WTC11 (cell line): ENCODE results near the gene DAB2. TPM values are rescaled to one million over a fixed set of nuclear protein-coding genes. Genes with fewer than 3 reads are reported as not detected.

ENCODE experiments used
- ATAC-seq: fragments of 200-7000 bp; cut with Tn5 transposase; 2 replicates; pipeline ENCODE4 v1.10.0; 2021; ENCODE audit warnings: mild to moderate bottlenecking, moderate library complexity
- CTCF ChIA-PET: fragments of 300-600 bp; sonication (Branson Sonifier 250); formaldehyde crosslinking; loops from one replicate; lab custom pipeline; 2021; ENCODE audit warnings: antibody characterized with exemption; lab: Charles Lee
- POLR2A ChIA-PET: fragments of 350-600 bp; sonication (Branson Sonifier 250); formaldehyde crosslinking; loops from one replicate; lab custom pipeline; 2021; ENCODE audit warnings: antibody characterized with exemption; lab: Charles Lee
- DNase-seq: peaks from one replicate; pipeline ENCODE4 v3.0.0; 2021; ENCODE audit warnings: low spot score
- H3K27ac Mint-ChIP-seq: 2 replicates; pipeline ENCODE4 v1.8.0; 2021; ENCODE audit warnings: mixed read lengths
- H3K27me3 Mint-ChIP-seq: 2 replicates; pipeline ENCODE4 v1.8.0; 2021; ENCODE audit warnings: low read depth, mild to moderate bottlenecking, moderate library complexity, mixed read lengths
- H3K36me3 Mint-ChIP-seq: 2 replicates; pipeline ENCODE4 v1.8.0; 2021; ENCODE audit warnings: mixed read lengths
- H3K4me1 Mint-ChIP-seq: 2 replicates; pipeline ENCODE4 v1.8.0; 2022; ENCODE audit warnings: mixed read lengths
- H3K4me3 Mint-ChIP-seq: 2 replicates; pipeline ENCODE4 v1.8.0; 2021; ENCODE audit warnings: mild to moderate bottlenecking, moderate library complexity, mixed read lengths
- H3K9me3 Mint-ChIP-seq: 2 replicates; pipeline ENCODE4 v1.8.0; 2021; ENCODE audit warnings: mixed read lengths
- CBFB ChIP-seq: sonication (generic); formaldehyde crosslinking; IDR thresholded peaks from 2 replicates; pipeline ENCODE4 v1.8.1; 2022; ENCODE audit warnings: mild to moderate bottlenecking, low read depth, missing genetic modification reagents
- CREM ChIP-seq: sonication (generic); formaldehyde crosslinking; IDR thresholded peaks from 2 replicates; pipeline ENCODE4 v1.8.1; 2022; ENCODE audit warnings: mild to moderate bottlenecking, missing genetic modification reagents, moderate library complexity
- FOXJ3 ChIP-seq: sonication (generic); formaldehyde crosslinking; IDR thresholded peaks from 2 replicates; pipeline ENCODE4 v1.9.0; 2021; ENCODE audit warnings: missing genetic modification reagents, mild to moderate bottlenecking, borderline replicate concordance
- FOXK1 ChIP-seq: sonication (generic); formaldehyde crosslinking; IDR thresholded peaks from 2 replicates; pipeline ENCODE4 v1.8.0; 2022; ENCODE audit warnings: mild to moderate bottlenecking, moderate library complexity, missing genetic modification reagents
- FOXP1 ChIP-seq: sonication (generic); formaldehyde crosslinking; IDR thresholded peaks from 2 replicates; pipeline ENCODE4 v1.8.0; 2022; ENCODE audit warnings: missing genetic modification reagents, mild to moderate bottlenecking, moderate library complexity, borderline replicate concordance
- GTF2I ChIP-seq: fragments of 250-450 bp; sonication (Bioruptor Pico); conservative IDR thresholded peaks from 2 replicates; pipeline ENCODE4 v1.4.0; 2021; ENCODE audit warnings: mild to moderate bottlenecking
- JUN ChIP-seq: sonication (generic); formaldehyde crosslinking; IDR thresholded peaks from 2 replicates; pipeline ENCODE4 v1.8.0; 2023; ENCODE audit warnings: mild to moderate bottlenecking, missing genetic modification reagents
- KAT7 ChIP-seq: sonication (generic); formaldehyde crosslinking; IDR thresholded peaks from 2 replicates; pipeline ENCODE4 v1.8.1; 2023; ENCODE audit warnings: missing genetic modification reagents, mild to moderate bottlenecking, borderline replicate concordance
- NR1H2 ChIP-seq: sonication (generic); formaldehyde crosslinking; IDR thresholded peaks from 2 replicates; pipeline ENCODE4 v1.9.0; 2021; ENCODE audit warnings: mild to moderate bottlenecking, moderate library complexity, missing genetic modification reagents
- SMAD3 ChIP-seq: sonication (generic); formaldehyde crosslinking; IDR thresholded peaks from 2 replicates; pipeline ENCODE4 v1.8.0; 2022; ENCODE audit warnings: missing genetic modification reagents, mild to moderate bottlenecking, borderline replicate concordance
- SP1 ChIP-seq: sonication (generic); formaldehyde crosslinking; conservative IDR thresholded peaks from 2 replicates; pipeline ENCODE4 v1.8.1; 2022; ENCODE audit warnings: missing genetic modification reagents
- TEAD1 ChIP-seq: sonication (generic); formaldehyde crosslinking; IDR thresholded peaks from 2 replicates; pipeline ENCODE4 v1.8.0; 2022; ENCODE audit warnings: mild to moderate bottlenecking, missing genetic modification reagents
- TP53 ChIP-seq: sonication (generic); formaldehyde crosslinking; IDR thresholded peaks from 2 replicates; pipeline ENCODE4 v1.8.1; 2023; ENCODE audit warnings: mild to moderate bottlenecking, missing genetic modification reagents
- ZNF396 ChIP-seq: fragments of 250-450 bp; sonication (Bioruptor Pico); IDR thresholded peaks from 2 replicates; pipeline ENCODE4 v1.8.0; 2021; ENCODE audit warnings: mild to moderate bottlenecking, moderate library complexity, borderline replicate concordance
- ZNF416 ChIP-seq: fragments of 250-450 bp; sonication (Bioruptor Pico); IDR thresholded peaks from 2 replicates; pipeline ENCODE4 v1.9.0; 2021; ENCODE audit warnings: mild to moderate bottlenecking, inconsistent platforms
- total RNA-seq: library from RNA; stranded (reverse); gene quantifications from 3 replicates; pipeline ENCODE4 v1.2.3, GENCODE V29; 2021
- TF ChIP-seq, protein P1 (sequence below): fragments of 250-450 bp; sonication (Bioruptor Pico); conservative IDR thresholded peaks from 2 replicates; pipeline ENCODE4 v1.9.0; 2021; ENCODE audit warnings: mild to moderate bottlenecking
- TF ChIP-seq, protein P2 (sequence below): fragments of 250-450 bp; sonication (Bioruptor Pico); IDR thresholded peaks from 2 replicates; pipeline ENCODE4 v1.9.0; 2021; ENCODE audit warnings: mild to moderate bottlenecking
- TF ChIP-seq, protein P3 (sequence below): fragments of 200-600 bp; IDR thresholded peaks from 2 replicates; pipeline ENCODE4 v1.8.0; 2022; ENCODE audit warnings: antibody characterized with exemption
- TF ChIP-seq, protein P4 (sequence below): sonication (generic); formaldehyde crosslinking; conservative IDR thresholded peaks from 2 replicates; pipeline ENCODE4 v1.8.1; 2022; ENCODE audit warnings: mild to moderate bottlenecking, missing genetic modification reagents
- TF ChIP-seq, protein P5 (sequence below): fragments of 250-450 bp; sonication (Bioruptor Pico); IDR thresholded peaks from 2 replicates; pipeline ENCODE4 v1.9.0; 2021; ENCODE audit warnings: moderate library complexity, mild to moderate bottlenecking, inconsistent platforms, borderline replicate concordance
- TF ChIP-seq, protein P6 (sequence below): sonication (generic); formaldehyde crosslinking; IDR thresholded peaks from 2 replicates; pipeline ENCODE4 v1.8.1; 2022; ENCODE audit warnings: missing genetic modification reagents, borderline replicate concordance
- TF ChIP-seq, protein P7 (sequence below): sonication (generic); formaldehyde crosslinking; IDR thresholded peaks from 2 replicates; pipeline ENCODE4 v1.8.1; 2023; ENCODE audit warnings: mild to moderate bottlenecking, missing genetic modification reagents, moderate library complexity
- TF ChIP-seq, protein P8 (sequence below): sonication (generic); formaldehyde crosslinking; IDR thresholded peaks from 2 replicates; pipeline ENCODE4 v1.8.0; 2023; ENCODE audit warnings: mild to moderate bottlenecking, missing genetic modification reagents

DAB2 gene
- total RNA-seq, 1 experiment from 2014 or later = 7.2 TPM

DNA sequence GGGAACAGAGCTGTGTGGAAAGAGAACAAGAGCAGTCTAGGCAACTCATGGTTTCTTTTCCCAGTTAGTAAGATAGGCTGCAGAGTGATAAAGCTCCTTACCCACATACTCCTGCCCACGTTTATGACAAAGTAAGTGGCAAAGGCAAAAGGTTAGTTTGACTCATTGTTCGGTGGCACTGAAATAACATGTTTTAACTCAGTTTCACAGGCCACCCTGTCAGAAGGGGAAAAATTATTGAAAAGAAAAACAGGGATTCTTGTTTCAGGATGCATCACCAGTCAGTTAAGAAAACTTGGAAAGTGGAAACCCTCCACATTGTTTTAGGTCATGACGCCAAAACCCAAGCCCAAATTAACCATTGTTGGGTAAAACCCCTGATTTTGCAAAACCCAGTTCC lies 22.3 kb upstream of the DAB2 start:
- no peak for DNase-seq
- Mint-ChIP-seq H3K9me3 (no peaks in the 10 kb centered on the region), H3K27ac (no peak overlapping the region), H3K4me3 (no peak overlapping the region), H3K4me1 (peaks cover 10% of the 10 kb centered on the region), H3K36me3 (no peaks in the 10 kb centered on the region), H3K27me3 (no peaks in the 10 kb centered on the region)
- POLR2A ChIA-PET = no interaction called here
- TF ChIP-seq CBFB (CRISPR knock-in tag) (no peak), SP1 (no peak), ZNF396 (CRISPR knock-in tag) (no peak), TP53 (CRISPR knock-in tag) (no peak), FOXP1 (CRISPR knock-in tag) (no peak), FOXJ3 (CRISPR knock-in tag) (no peak), GTF2I (CRISPR knock-in tag) (no peak), NR1H2 (no peak)
- TF ChIP-seq, protein P1, sequence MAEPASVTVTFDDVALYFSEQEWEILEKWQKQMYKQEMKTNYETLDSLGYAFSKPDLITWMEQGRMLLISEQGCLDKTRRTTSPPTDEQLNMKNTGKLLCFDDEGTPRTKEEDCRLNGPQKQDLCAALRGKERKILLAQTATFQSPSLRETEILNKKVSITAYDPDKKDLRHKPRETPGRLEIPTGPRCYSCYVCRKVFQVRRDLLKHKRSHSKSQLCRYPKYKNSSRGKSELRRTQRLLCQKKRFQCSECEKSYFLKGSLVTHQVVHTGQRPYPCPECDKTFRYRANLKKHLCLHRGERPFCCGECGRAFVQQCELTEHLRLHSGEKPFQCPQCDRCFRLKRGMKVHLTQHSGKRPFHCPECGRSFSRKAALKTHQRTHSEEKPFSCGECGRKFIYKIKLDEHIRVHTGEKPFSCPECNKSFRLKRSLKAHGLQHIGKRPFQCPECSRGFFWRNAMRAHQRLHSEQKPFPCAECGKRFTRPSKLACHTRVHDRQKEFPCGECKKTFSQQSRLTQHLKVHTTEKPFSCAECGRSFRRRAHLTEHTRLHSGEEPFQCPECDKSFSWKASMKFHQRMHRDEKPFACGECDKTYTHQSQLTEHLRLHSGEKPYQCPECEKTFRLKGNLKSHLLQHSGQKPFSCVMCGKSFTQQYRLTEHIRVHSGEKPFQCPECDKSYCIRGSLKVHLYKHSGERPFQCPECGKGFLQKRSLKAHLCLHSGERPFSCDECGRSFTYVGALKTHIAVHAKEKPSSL (CRISPR knock-in tag) = no peak
- TF ChIP-seq, protein P2, sequence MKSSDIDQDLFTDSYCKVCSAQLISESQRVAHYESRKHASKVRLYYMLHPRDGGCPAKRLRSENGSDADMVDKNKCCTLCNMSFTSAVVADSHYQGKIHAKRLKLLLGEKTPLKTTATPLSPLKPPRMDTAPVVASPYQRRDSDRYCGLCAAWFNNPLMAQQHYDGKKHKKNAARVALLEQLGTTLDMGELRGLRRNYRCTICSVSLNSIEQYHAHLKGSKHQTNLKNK (CRISPR knock-in tag) = no peak
- TF ChIP-seq, protein P3, sequence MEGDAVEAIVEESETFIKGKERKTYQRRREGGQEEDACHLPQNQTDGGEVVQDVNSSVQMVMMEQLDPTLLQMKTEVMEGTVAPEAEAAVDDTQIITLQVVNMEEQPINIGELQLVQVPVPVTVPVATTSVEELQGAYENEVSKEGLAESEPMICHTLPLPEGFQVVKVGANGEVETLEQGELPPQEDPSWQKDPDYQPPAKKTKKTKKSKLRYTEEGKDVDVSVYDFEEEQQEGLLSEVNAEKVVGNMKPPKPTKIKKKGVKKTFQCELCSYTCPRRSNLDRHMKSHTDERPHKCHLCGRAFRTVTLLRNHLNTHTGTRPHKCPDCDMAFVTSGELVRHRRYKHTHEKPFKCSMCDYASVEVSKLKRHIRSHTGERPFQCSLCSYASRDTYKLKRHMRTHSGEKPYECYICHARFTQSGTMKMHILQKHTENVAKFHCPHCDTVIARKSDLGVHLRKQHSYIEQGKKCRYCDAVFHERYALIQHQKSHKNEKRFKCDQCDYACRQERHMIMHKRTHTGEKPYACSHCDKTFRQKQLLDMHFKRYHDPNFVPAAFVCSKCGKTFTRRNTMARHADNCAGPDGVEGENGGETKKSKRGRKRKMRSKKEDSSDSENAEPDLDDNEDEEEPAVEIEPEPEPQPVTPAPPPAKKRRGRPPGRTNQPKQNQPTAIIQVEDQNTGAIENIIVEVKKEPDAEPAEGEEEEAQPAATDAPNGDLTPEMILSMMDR = no peak
- TF ChIP-seq, all 79 proteins: peak for 0
- CTCF ChIA-PET = no interaction called here
- ATAC-seq = no peak

DNA sequence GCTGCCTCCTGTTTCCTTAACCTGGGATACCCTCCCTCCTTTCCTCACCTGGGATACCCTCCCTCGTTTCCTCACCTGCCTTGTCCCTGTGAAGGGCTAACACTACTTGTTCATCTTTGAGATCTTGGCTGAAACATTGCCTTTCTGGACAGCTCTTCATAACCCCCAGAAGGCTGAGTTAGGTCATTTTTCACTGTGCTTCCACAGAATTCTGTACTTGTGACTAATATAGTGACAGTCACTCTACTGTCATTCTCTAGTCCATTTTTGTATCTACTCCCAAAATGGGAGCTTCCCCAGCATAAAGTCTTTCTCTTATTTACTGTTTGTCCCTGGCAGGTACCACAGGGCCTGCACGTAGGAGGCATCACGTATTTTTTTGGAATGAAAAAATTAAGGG lies 21.5 kb upstream of the DAB2 start:
- H3K4me3 Mint-ChIP-seq = no peak overlapping the region
- TF ChIP-seq JUN (no peak), ZNF416 (CRISPR knock-in tag) (no peak), TEAD1 (CRISPR knock-in tag) (no peak), CREM (CRISPR knock-in tag) (no peak), KAT7 (CRISPR knock-in tag) (no peak), FOXK1 (CRISPR knock-in tag) (no peak), SMAD3 (CRISPR knock-in tag) (no peak)
- TF ChIP-seq, protein P4, sequence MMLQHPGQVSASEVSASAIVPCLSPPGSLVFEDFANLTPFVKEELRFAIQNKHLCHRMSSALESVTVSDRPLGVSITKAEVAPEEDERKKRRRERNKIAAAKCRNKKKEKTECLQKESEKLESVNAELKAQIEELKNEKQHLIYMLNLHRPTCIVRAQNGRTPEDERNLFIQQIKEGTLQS (CRISPR knock-in tag) = no peak
- TF ChIP-seq, protein P5, sequence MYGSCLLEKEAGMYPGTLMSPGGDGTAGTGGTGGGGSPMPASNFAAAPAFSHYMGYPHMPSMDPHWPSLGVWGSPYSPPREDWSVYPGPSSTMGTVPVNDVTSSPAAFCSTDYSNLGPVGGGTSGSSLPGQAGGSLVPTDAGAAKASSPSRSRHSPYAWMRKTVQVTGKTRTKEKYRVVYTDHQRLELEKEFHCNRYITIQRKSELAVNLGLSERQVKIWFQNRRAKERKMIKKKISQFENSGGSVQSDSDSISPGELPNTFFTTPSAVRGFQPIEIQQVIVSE (CRISPR knock-in tag) = no peak
- TF ChIP-seq, protein P6, sequence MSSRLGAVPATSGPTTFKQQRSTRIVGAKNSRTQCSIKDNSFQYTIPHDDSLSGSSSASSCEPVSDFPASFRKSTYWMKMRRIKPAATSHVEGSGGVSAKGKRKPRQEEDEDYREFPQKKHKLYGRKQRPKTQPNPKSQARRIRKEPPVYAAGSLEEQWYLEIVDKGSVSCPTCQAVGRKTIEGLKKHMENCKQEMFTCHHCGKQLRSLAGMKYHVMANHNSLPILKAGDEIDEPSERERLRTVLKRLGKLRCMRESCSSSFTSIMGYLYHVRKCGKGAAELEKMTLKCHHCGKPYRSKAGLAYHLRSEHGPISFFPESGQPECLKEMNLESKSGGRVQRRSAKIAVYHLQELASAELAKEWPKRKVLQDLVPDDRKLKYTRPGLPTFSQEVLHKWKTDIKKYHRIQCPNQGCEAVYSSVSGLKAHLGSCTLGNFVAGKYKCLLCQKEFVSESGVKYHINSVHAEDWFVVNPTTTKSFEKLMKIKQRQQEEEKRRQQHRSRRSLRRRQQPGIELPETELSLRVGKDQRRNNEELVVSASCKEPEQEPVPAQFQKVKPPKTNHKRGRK (CRISPR knock-in tag) = no peak
- TF ChIP-seq, protein P7, sequence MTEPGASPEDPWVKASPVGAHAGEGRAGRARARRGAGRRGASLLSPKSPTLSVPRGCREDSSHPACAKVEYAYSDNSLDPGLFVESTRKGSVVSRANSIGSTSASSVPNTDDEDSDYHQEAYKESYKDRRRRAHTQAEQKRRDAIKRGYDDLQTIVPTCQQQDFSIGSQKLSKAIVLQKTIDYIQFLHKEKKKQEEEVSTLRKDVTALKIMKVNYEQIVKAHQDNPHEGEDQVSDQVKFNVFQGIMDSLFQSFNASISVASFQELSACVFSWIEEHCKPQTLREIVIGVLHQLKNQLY (CRISPR knock-in tag) = no peak
- TF ChIP-seq, protein P8, sequence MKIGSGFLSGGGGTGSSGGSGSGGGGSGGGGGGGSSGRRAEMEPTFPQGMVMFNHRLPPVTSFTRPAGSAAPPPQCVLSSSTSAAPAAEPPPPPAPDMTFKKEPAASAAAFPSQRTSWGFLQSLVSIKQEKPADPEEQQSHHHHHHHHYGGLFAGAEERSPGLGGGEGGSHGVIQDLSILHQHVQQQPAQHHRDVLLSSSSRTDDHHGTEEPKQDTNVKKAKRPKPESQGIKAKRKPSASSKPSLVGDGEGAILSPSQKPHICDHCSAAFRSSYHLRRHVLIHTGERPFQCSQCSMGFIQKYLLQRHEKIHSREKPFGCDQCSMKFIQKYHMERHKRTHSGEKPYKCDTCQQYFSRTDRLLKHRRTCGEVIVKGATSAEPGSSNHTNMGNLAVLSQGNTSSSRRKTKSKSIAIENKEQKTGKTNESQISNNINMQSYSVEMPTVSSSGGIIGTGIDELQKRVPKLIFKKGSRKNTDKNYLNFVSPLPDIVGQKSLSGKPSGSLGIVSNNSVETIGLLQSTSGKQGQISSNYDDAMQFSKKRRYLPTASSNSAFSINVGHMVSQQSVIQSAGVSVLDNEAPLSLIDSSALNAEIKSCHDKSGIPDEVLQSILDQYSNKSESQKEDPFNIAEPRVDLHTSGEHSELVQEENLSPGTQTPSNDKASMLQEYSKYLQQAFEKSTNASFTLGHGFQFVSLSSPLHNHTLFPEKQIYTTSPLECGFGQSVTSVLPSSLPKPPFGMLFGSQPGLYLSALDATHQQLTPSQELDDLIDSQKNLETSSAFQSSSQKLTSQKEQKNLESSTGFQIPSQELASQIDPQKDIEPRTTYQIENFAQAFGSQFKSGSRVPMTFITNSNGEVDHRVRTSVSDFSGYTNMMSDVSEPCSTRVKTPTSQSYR (CRISPR knock-in tag) = no peak

More for the DNA sequence above, 21.5 kb upstream of the DAB2 start:
- CTCF ChIA-PET = no interaction called here
- DNase-seq (no peak), ATAC-seq (no peak)
- no peaks in the 10 kb centered on the region for H3K27me3 Mint-ChIP-seq
- H3K9me3 Mint-ChIP-seq = no peaks in the 10 kb centered on the region
- H3K27ac Mint-ChIP-seq = no peak overlapping the region
- H3K36me3 Mint-ChIP-seq = no peaks in the 10 kb centered on the region
- POLR2A ChIA-PET = no interaction called here
- peaks cover 10% of the 10 kb centered on the region for H3K4me1 Mint-ChIP-seq
